Gastroesophageal sphincter (tissue), 3 donors: Measurements from ENCODE around the gene COMMD6.

Source experiments
- CTCF ChIP-seq, 4 experiments: fragments of 200-600 bp in 2 of 4; fragments of 450-650 bp in 2 of 4; sonication (generic) in 1 of 4; IDR thresholded peaks; one replicate each; pipeline ENCODE4 v1.5.1; 2017 to 2019; ENCODE audit warnings: antibody characterized with exemption in 4 of 4, mild to moderate bottlenecking in 2 of 4, moderate library complexity in 2 of 4
- EP300 ChIP-seq: sonication (generic); formaldehyde crosslinking; IDR thresholded peaks from one replicate; pipeline ENCODE4 v1.6.1; 2017; ENCODE audit warnings: antibody characterized with exemption, mild to moderate bottlenecking
- POLR2A ChIP-seq, 2 donors: fragments of 450-650 bp; IDR thresholded peaks; one replicate each; pipeline ENCODE4 v1.6.1; 2017; ENCODE audit warnings: antibody characterized with exemption in 2 of 2, mild to moderate bottlenecking in 2 of 2, moderate library complexity in 1 of 2
- POLR2AphosphoS5 ChIP-seq: sonication (generic); formaldehyde crosslinking; IDR thresholded peaks from one replicate; pipeline ENCODE4 v1.6.1; 2017; ENCODE audit warnings: antibody characterized with exemption

- TF ChIP-seq POLR2A (IDR thresholded peaks at IDR 0.05), result no peak
- TF ChIP-seq CTCF (IDR thresholded peaks at IDR 0.05), result no peak
- TF ChIP-seq POLR2AphosphoS5, result no peak
- TF ChIP-seq EP300, result no peak
Measured at GRCh38 chr13:75512253-75512652, 25.4 kb downstream of the COMMD6 start.
